HG03575 (cell line): Measurements from ENCODE around the gene TWF2.
"Not testable (repeated sequence)": the region's sequence is repeated elsewhere in the genome, so short reads cannot be mapped to it uniquely, and the experiment has no call there.

ENCODE experiments used
- ATAC-seq: cut with Tn5 transposase; IDR thresholded peaks from one replicate; pipeline ENCODE4 v1.9.1; 2021; ENCODE audit not compliant: unreplicated experiment, insufficient number of reproducible peaks, low FRiP score; ENCODE audit errors: extremely low read depth

Gene TWF2

GRCh38 chr3:52238761-52239701 is at the start of gene TWF2:
TWF2 (minus strand) TSS chr3:52239158; CDS start chr3:52239016, 142 bp downstream.
- ATAC-seq, result no peak

DNA sequence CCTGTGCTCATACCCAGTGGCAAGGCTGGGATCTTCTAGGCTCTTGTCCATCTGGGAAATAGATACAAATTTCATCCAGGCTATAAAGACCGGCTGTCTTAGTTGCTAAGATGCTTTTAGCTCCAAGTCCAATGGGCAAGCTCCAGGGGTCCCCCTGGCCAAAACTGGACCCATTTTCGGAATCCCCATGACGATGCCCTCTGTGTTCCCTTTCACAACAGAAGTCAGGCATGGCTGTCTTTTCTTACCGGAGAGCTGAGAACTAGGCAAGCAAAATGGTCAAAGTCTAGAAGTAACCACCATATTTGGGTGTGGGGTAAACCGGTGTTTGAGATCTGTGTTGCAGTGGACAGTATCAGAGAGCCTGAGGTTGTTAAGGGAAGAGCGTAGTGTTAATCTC is 49.7 kb upstream of the TWF2 start:
- no peak for ATAC-seq

- no peak for ATAC-seq
Observed at GRCh38 chr3:52286777-52287110, 47.8 kb upstream of the TWF2 start.

DNA sequence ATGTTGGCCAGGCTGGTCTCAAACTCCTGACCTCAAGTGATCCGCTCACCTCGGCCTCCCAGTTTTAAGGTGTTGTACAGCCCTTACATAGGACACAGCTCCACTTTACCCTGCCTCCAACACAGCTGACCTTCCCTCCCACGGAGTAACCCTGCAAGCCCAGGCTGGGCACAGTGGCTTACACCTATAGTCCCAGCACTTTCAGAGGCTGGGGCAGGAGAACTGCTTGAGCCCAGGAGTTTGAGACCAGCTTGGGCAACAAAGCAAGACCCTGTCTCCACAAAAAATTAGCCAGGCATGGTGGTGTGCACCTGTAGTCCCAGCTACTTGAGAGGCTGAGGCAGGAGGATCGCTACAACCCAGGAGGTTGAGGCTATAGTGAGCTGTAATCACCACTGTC is 45.1 kb upstream of the TWF2 start:
- ATAC-seq, result not testable (repeated sequence)

- ATAC-seq, result no peak
Observed at GRCh38 chr3:52283306-52283705, 44.3 kb upstream of the TWF2 start.

- ATAC-seq, result no peak
Observed at GRCh38 chr3:52281981-52282801, 43.2 kb upstream of the TWF2 start.

GRCh38 chr3:52280050-52280461 is 41.1 kb upstream of the TWF2 start:
- ATAC-seq, result no peak

DNA sequence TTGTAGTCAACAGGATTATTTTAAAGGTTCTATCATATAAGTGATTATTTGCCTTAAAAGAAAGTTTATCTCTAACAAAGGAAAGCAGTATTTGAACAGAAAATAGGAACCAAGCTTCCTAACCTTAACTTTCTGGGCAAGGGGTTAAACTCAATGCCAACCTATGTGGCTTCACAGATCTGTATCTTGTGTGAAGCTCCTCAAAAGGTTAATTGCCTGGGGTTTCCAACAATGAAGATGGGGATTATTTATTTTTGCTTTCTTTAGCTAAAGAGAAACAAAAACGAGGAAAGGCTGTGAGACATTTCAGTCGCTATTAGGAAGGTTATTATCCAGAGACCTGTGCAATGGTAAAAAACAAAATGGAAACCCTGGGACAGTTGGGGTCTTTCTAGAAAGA is 40.6 kb upstream of the TWF2 start:
- no peak for ATAC-seq

DNA sequence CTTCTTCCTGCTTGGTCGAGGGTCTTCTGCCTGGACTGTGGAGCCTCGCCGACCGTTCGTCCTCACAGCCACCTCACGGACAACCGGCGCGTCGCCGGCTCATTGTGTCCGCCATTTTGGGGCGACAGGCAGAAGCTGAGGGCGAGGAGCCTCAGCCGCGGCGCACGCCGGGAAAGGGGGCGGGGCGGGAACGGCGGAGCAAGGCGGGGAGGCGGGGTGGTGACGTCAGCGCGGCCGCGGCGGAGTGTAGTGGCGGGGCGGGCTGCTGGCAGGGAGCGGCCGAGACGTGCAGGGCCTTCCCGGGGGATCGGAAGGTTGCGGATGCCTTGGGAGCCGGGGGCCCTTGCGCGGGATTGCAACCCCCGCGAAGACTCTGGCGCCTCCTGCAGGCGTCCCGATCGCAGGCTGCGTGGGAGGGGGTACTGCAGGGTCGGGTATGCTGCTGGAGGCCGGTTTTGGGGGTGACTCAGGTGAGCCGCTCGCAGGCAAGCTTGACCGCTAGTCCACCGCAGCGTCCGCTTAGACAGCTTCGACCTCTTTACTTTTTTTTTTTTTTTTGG is 39.6 kb upstream of the TWF2 start, which contains the start of gene WDR82:
Gene WDR82, minus strand, starts transcription at position 140 of the 560 bp plus-strand sequence. CDS start 288 bp downstream, outside the sequence.
- peak; percentile 22 for ATAC-seq

GRCh38 chr3:52277972-52278509 is 39.1 kb upstream of the TWF2 start:
- ATAC-seq, result peak; percentile 29

GRCh38 chr3:52277071-52277964 is 38.4 kb upstream of the TWF2 start:
- ATAC-seq, result no peak

DNA sequence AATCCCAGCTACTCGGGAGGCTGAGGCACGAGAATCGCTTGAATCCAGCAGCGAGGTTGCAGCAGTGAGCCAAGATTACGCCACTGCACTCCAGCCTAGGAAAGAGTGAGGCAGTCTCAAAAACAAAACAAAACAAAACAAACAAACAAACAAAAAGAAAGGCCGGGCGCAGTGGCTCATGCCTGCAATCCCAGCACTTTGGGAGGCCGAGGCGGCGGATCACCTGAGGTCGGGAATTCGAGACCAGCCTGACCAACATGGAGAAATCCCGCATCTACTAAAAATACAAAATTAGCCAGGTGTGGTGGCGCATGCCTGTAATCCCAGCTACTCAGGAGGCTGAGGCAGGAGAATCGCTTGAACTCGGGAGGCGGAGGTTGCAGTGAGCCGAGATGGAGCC is 35.8 kb upstream of the TWF2 start:
- ATAC-seq, result not testable (repeated sequence)

DNA sequence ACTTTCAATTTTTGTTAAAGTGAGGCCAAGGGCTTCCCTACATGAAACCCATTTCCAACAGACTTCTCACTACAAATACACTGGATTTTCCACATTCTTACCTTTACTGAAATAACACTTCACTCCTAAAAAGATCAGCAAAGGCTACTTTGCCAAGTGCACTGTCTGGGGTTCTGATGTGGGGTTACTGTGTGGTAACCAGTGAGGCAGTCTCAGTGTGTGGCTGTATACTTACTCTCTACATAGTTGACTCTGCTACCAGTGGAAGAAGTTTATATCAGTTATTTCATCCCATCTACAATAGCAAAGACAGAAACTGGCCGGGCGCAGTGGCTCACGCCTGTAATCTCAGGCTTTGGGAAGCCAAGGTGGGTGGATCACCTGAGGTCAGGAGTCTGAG is 33.9 kb upstream of the TWF2 start:
- ATAC-seq, result no peak

DNA sequence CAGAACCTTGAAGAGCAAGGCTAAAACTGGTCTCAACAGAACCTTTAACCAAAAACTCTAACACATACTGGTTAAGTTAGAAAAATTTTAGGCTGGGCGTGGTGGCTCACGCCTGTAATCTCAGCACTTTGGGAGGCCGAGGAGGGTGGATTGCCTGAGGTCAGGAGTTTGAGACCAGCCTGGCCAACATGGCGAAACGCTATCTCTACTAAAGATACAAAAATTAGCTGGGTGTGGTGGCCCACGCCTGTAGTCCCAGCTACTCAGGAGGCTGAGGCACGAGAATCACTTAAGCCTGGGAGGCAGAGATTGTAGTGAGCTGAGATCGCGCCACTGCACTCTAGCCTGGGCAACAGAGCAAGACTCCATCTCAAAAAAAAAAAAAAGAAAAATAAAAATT is 33.2 kb upstream of the TWF2 start:
- not testable (repeated sequence) for ATAC-seq

- no peak for ATAC-seq
Observed at GRCh38 chr3:52270252-52270754, 31.3 kb upstream of the TWF2 start.

DNA sequence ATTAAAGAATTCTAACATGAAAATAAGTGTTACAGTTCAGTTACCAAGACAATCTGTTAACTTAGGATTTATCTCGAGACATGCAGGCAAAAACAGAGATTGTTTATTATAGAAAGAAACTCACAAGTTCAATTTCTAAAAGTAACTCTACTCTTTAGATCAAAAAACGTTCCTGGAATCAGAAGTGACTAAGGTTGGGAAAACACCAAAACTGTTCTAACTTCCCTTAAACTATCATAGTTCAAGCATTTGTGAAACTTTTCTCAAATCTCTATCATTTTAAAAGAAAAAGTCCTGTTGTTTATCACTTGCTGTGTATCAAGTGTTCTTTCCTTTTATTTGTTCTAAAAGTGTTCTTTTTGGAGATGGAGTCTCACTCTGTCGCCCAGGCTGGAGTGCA is 30.8 kb upstream of the TWF2 start:
- ATAC-seq, result no peak

DNA sequence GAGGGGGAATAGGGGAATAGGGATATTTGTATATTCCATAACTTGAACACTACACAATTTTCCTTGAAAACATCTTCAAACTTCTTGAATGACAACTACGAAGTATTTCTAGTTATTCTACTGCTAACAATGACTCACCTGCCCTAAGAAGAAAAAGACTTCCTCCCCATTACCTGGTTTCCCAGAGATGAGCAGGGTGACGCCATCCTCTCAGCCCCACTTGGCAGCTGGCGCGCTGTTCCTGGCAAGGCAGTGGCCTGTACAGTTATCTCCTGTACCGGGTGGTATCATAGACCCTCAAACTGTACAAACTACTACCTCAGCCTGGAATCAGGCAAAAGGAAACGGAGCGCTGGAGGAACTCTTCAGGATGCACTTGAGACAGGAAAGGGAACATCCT is 29.1 kb upstream of the TWF2 start:
- ATAC-seq, result no peak

GRCh38 chr3:52265387-52265786 is 26.4 kb upstream of the TWF2 start:
- ATAC-seq, result no peak
